Stimulated activated CD8-positive, alpha-beta memory T cell treated with anti-CD3 and anti-CD28 coated beads, Interleukin-4, amount 100 ng/mL, for 1 hour (primary cell): ENCODE data around the gene RNF169.
"Not testable (repeated sequence)": the region's sequence is repeated elsewhere in the genome, so short reads cannot be mapped to it uniquely, and the experiment has no call there.

Experiments used
- DNase-seq, 2 donors: peaks; one replicate each; pipeline ENCODE4 v3.0.0-alpha.2; 2020; ENCODE audit warnings: low read depth in 2 of 2, low spot score in 1 of 2

The RNF169 gene

DNA sequence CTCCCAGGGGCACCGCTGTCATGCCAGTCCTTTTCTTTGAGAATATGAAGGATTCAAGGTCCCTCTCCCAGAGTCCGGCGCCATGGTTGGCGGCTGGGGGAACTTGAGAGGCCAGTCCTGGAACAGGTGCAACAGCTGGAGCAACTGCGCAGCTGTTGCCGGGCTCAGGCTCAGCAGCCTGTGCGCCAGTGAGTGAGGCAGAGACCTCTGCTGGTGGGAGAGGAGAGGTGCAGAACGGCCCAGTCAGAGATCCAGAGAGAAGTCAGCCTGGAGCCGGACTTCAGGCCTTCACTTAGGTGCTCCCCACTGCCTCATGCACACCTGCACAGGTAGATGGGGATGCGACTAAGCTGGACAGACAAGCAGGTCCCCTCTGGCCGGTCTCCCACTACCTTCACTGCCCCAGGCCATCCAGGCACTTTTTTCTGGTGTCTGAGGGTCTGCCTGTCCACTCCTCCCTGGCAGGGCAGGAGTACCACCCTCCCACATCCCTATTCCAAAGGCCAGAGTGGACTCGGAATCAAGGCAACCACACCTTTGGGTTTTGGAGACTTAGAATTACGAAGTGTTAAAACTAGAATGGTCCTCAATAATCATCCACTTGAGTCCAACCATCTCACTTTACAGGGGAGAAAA lies 22.0 kb upstream of the RNF169 start:
- peak; percentile 8 to 16 for DNase-seq

DNA sequence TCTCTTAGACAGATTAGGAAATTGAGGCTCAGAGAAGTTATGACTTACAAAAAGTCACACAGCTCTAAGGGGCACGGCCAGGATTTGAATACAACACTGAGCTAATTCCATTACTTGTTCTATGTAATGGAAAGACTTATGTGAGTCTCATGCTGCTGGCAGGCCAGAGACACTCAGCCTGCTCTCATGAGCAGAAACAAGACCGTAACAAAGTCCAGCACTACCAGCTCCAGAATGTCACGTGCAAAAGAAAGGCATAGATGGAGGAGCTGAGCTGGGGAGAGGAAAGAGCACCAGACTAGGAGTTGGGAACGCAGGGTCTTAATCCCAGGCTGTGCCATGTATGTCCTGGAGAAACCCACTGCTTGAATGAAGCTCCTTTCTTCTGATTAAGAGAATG lies 19.3 kb upstream of the RNF169 start:
- no peak for DNase-seq

DNA sequence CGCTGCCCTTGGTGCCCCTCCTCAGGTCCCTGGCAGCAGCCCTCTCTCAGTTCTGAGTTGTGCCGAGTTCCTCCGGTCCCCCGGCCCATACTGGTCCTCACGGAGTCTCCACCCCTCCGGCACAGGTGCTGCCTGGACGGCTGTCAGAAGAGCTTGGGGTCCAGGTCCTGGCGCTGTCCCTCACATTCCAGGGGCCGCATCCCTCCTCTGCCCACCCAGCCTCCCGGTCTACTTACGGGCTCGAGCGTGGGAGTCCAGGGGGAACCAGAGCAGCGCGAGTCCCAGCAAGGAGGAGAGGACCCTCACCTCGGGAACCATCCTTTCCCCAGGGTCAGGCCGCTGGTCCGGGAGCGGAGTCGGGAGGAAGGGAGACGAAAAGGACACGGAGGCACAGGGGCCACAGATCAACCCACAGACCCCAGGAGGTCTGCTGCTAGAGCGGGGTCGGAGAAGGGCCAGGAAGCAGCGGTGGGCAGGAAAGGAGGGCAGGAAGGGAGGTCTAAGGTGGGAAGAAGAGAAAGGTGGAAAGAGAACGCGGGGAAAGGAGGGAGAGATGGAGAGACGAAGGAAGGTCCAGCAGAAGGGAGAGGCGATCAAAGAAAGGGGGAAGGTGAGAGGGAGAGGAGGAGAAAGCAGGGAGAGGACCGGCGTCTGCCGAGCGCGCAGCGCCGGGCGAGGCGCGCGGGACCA lies 17.9 kb upstream of the RNF169 start:
- DNase-seq = no peak

DNA sequence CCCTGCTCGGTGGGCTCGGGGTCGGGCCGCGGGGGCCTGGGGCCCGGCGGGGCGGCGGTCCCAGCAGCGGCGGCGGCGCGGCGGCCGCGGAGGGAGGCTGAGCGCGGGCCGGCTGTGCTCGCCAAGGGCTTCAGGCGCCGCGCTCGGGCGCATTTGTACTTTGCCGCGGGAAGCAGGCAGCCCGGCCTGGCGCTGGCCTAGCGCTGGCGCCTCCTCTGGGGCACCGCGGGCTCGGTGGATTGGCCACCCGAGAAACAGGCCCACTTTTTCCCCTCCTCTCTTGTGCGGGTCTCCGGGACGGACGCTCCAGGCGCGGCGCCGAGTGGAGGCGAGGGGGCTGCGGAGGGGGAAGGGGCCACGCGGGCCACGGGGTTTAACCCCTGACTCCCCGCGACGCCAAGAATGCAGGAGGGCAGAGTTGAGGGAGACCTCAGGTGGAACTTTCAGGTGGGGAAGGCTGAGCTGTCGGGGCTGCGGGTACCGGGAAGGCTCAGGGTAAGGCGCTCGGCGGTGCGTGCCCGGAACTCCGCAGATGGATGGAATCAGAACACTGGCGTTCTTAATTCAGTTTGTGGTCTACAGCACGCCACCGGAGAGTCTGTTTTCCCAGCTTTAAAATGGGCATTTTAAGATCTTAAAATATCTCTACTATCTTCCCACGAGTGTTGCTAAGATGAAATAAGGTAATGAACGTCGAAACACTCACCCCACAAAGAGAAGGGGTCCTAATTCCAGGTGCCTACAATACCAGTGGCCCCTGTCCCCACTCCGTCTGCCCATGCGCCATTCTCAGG lies 17.2 kb upstream of the RNF169 start, which contains the start of gene CHRDL2:
Gene CHRDL2, minus strand, starts transcription at position 126 of the 794 bp plus-strand sequence. CDS start 538 bp downstream, outside the sequence.
- no peak for DNase-seq

DNA sequence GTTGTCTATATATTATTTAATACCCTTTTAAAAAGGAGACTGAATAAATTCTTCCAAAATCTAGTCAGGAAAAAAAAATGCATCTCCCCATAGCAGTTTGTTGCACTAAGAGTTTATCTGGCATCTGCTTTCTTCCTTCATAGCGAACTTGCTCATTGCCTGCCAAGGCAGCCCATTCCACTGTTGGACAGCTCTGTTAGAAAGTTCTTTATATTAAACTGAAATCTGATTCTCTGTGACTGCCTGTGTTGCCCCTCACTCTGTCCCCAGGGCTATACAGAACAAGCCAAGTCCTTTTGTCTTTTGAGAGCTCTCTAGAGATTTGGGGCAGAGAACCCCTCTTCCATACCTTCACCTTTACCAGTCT lies 14.1 kb upstream of the RNF169 start:
- DNase-seq = no peak

DNA sequence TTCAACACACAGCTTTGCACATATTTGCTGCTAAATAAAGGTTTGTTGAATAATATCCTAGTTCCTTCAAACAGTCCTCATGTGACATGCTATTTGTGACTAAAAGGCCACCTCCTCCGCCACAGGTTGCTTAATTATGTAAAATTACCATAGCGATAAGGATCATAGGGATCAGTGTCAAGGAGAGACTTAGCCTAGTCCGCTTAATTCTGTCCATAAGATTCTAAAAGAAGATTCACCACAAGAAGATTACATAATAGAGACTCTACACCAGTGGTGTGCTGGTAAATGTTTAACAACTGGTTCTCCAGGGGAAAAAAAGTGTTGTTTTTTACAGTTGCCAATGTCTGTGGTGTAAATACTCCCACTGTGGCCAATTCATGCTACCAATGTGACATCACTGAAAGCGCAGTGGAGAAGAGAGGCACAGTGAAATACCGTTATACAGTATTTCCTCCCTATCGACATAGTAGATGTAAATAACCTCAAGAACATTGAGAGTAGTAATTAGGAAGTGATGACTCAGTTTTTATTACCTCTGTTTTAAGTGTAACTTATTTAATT lies 13.2 kb upstream of the RNF169 start:
- DNase-seq = no peak

DNA sequence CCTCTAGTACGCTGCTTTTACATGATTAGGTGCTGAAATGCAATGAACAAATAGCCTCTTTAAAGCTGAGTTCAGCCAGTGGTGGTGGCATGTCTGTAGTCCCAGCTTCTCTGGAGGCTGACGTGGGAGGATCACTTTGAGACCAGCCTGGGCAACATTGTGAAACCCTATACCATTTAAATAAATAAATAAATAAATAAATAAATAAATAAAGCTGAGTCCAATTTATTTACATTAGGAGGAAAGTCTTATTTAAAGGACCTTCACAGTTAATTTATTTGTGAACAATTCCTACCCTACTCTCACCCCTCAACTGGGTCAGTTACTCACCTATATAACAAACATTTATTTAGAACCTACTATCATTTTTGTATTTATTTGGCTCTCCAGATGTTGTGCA lies 12.6 kb upstream of the RNF169 start:
- DNase-seq = no peak

DNA sequence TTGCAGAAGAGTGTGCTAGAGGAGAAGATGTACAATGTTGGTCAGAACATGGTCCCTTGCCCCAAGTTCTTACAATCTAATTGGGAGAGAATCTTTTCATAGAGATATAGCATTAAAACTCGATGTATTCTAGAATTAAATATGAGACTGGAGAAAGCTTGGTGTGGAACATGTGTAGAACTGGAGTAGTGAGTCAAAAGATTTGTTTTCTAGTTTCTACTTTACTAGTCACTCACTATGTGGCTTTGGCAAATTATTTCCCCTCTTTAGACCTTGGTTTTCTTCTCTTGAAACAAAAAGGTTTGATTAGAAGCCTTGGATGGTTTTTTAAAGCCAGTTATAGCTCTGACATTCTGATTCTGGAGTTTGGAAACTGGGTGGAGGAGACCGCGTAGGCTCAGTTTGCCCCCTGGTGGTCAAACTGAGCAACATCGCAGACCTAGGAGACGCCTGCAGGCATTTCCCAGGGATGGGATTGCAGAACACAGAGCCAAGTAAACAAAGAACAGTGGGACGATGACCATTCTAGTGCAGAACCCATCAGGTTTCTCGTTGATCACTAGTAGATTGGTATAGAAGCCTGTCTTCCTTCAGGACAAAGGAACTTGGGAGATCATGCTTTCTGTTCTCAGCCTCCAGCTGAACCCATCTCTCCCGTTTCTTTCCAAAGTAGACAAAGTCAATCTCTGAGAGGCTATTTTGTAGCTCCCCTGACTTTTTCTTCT lies 8.9 kb upstream of the RNF169 start:
- DNase-seq = peak; percentile 10 to 13

DNA sequence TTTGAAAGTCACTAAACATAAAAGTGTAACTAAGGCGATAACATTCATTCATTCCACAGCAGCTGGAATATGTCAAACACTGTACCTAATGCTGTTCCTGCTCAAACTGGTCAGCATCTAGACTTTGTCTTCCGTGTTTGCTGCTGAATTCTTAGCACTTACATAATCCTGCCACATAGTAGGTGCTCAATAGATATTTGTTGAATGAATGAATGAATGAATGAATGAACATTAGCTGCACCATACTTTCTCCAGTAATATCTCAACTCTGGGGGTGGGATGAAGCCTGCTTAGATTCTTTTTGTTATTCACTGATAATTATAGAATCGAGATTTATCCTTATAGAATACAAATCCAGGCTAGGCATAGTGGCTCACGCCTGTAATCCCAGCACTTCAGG lies 6.6 kb upstream of the RNF169 start:
- DNase-seq = no peak

DNA sequence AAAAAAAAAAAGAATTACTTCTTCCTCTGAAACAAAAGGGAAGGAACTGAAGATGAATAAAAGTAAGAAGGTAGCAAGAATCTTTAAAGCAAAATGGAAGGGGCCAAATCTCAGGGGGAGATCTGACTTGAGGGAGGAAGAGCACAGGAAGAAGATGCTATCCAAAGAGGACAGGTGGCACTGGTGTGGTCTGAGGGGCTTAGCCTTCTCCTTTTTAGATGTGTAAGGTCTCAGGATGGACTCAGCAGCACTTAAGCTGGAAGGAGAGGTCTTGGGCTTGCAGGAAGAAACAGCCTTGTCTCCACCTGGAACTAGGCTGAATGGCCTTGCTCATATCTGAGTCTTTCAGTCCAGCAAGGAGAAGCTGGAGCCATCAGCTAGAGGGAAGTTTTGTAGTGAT lies 5.0 kb upstream of the RNF169 start:
- no peak for DNase-seq

DNA sequence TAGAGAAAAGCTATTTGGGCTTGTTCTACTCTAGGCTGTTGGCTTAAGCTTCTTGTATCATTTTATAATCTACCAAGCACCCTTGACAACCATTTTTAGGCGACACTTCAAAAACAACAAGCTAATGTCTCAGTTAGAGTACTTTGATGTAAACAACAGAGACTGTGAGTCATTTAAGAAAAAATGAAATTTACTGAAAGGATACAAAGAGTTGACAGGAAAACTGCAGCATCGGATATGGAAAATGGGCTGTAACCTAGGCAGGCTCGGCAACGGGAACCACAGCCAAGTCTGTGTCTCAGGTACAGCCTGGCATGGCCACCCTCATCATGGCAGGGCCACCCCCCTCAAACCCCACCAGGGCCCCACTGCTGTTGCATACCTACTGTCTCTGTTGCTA lies 4.4 kb upstream of the RNF169 start:
- no peak for DNase-seq

DNA sequence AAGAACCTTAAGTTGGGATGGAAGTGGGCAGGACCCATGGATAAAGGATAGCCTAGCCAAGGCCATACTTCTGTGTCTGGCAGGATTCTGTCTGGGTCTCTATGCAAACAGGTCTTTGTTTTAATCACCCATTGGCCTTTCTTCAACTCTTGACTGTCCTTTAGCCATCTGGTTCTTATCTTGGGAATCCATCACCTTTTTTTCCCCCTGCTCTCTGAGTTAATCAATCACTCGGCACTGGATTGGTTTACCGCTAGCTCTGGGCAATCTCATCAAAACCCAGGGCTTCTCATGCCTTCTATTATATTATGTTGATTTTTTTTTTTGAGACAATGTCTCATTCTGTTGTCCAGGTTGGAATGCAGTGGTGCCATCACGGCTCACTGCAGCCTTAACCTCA lies 1.8 kb upstream of the RNF169 start:
- no peak for DNase-seq

DNA sequence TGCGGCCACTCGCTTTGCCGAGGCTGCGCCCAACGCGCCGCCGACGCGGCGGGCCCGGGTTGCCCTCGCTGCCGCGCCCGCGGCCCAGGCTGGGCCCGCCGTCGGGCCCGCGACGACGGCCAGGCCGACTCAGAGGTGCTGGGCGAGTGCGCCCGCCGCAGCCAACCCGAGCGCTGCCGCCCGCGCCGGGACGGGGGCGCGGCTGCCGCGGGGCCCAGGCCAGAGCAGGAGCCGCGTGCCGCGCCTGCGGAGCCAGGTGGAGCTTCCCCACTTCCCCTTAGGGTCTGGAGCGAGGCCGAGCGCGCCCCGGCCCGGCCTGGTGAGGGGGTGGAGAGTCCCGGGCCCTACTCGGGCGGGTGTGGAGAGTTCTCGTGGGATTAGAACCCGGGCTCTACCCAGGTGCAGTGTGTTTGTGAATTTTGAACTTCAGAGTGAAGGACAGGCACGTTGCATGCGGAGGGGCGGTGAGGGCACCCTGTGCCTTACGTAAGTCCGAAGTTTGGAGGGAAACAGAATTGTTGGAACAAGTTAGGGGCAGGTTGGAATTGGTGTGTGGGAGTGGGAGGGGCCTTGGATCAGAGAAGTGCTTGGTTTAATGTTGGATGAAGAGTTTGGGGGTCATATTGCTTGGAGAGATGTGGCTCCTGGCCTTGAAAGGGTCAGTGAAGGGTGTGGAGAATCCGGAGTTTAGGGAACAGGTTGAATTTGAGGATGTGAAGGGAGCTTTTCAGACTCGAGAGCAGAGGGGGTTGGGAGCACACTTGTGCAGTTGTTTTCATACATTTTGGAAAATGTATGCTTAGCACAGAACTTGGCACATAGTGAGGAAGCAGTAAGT lies 697 bp downstream of the RNF169 start:
- peak in 1 of 2 donors; percentile 20 for DNase-seq

DNA sequence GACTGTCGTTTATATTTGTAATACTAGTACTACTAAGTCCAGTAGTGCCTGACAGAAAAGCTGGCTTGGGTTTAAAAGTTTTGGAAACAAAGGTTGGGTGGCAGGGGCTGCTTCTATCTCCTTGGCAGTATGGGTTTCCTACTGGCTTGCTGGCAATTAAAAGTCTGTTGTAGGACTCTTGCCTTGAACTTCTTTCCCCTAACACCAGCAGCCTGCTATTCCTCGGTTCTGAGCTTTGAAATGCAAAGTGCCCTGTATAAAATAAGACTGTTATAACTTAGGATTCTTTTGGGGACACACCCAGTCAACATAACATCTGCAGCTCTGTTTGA lies 1.3 kb downstream of the RNF169 start:
- no peak for DNase-seq

DNA sequence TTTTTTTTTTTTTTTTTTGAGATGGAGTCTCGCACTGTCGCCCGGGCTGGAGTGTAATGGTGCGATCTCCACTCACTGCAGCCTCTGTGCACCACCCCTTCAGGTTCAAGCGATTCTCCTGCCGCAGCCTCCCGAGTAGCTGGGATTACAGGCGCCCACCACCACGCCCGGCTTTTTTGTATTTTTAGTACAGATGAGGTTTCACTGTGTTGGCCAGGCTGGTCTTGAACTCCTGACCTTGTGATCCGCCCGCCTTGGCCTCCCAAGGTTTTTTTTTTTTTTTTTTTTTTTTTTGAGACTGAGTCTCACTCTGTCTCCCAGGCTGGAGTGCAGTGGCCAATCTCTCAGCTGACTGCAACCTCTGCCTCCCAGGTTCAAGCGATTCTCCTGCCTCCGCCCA lies 1.9 kb downstream of the RNF169 start:
- DNase-seq = not testable (repeated sequence)

DNA sequence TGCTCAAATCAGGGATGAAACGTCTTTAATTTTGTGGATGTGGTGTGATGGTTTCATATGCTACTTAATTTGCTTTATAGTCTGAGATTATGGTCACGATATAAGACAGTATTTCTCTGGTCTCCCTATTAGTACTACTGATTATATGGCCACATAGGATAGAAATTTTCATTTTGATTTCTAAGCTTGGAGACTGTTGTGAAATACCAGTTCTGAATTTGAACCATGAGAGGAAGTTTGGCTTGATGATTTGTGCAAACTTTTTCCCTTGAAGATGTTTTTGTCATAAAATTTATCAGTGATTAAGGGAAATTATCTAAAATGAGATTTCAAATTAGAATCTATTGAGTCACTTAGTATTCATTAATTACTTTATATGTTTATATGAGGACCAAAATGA lies 2.7 kb downstream of the RNF169 start:
- no peak for DNase-seq

DNA sequence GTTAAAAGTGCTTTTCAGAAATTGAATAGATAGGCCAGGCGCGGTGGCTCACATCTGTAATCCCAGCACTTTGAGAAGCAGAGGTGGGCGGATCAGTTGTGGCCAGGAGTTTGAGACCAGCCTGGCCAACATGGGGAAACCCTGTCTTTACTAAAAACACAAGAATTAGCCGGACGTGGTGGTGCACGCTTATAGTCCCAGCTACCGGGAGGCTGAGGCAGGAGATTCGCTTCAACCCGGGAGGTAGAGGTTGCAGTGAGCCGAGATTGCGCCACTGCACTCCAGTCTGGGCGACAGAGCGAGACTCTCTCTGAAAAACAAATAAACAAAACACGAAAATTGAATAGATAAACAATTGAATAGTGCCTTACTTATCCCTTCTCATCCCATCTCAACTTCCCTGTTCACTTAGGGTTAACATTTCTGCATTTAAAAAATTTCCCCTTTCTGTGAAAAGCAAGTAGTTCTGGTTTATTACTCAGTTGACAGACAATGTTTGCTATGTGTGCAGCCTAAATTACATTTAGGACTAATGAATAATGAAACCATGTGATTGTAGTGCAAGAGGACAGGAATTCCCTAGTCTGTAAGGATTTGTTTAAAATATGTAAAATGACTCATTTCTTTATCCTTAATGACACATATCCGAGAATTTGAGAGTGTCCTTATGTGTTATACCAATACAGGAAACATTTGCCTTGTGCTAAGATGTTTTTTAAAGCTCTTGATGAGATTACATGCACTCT lies 6.0 kb downstream of the RNF169 start:
- no peak for DNase-seq

DNA sequence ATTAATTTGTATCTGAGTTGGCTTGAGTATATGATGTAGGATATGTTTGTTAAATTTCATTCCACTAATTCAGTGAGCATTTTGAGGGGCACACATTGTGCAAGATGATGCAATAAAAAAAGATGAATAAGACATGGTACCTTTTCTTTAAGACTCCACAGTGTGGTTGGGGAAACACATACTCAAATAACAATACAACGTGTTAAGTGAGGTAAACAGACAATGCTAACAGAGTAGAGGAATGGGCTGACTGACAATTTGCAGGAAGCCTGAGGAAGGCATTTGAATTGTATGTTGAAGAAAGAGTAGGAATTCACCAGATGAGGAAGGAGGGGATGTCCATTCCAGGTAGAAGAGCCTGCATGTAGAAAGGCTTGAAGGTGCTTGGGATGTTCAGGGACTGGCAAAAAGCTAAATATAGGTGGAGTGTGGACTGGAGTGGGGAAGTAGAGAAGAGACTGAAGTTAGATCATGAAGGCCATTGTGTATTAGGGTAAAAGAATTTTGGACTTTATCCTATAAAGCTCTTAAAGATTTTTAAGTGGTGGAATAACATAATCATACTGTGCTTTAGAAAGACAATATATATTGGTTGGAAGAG lies 6.8 kb downstream of the RNF169 start:
- no peak for DNase-seq

DNA sequence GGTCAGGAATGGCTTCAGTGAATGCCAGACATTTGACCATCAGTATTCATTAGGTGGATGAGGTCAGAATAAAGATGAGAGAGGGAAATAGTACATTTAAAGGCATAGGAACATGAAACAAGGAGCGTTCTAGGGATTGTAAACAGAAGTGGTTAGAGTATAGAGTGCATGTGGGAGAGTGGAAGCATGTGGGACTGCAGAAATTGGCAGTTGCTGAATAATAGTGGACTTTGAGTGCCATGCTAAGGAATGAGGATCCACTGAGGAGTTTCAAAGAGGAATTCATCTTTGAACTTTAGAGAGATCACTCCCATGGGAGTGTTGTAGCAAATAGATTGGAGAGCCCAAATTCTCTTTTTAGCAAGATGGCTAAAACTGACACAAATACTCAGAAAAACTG lies 7.9 kb downstream of the RNF169 start:
- DNase-seq = no peak
